Liver (tissue), 9 donors: Measurements from ENCODE around the gene LRRFIP1. TPM values are rescaled to one million over a fixed set of nuclear protein-coding genes. Genes with fewer than 3 reads are reported as not detected.

ENCODE experiments used
- DNase-seq: peaks from one replicate; pipeline ENCODE4 v3.0.0-alpha.2; 2017; ENCODE audit warnings: low spot score
- H3K27ac ChIP-seq, 2 donors: one replicate each; pipeline ENCODE4 v1.7.0; 2013; ENCODE audit warnings: inconsistent platforms in 2 of 2, low read length in 2 of 2, control low read depth in 1 of 2, low read depth in 1 of 2, mild to moderate bottlenecking in 1 of 2
- H3K27me3 ChIP-seq, 4 donors: one replicate each; pipeline versions ENCODE4 v1.6.1 to v1.7.0; 2013; ENCODE audit warnings: low read length in 3 of 4, inconsistent platforms in 1 of 4, mild to moderate bottlenecking in 1 of 4, moderate library complexity in 1 of 4; ENCODE audit not compliant: control insufficient read depth in 4 of 4, insufficient read depth in 4 of 4
- H3K36me3 ChIP-seq, 4 donors: one replicate each; pipeline versions ENCODE4 v1.6.1 to v1.7.0; 2013; ENCODE audit warnings: low read length in 3 of 4, mild to moderate bottlenecking in 3 of 4, low read depth in 1 of 4, moderate library complexity in 1 of 4; ENCODE audit not compliant: control insufficient read depth in 4 of 4, insufficient read depth in 3 of 4
- H3K4me1 ChIP-seq, 4 donors: one replicate each; pipeline versions ENCODE4 v1.6.1 to v1.7.0; 2013; ENCODE audit warnings: low read length in 3 of 4, mild to moderate bottlenecking in 3 of 4, moderate library complexity in 1 of 4; ENCODE audit not compliant: control insufficient read depth in 4 of 4, insufficient read depth in 4 of 4
- H3K4me3 ChIP-seq, 3 donors: one replicate each; pipeline versions ENCODE4 v1.6.1 to v1.7.0; 2013; ENCODE audit warnings: low read length in 3 of 3, control low read depth in 1 of 3, low read depth in 1 of 3, mild to moderate bottlenecking in 1 of 3
- H3K9ac ChIP-seq, 2 donors: one replicate each; pipeline ENCODE4 v1.7.0; 2013; ENCODE audit warnings: low read length in 2 of 2, mild to moderate bottlenecking in 2 of 2, moderate library complexity in 2 of 2, control low read depth in 1 of 2, low read depth in 1 of 2
- H3K9me3 ChIP-seq, 4 donors: one replicate each; pipeline versions ENCODE4 v1.6.1 to v1.7.0; 2013; ENCODE audit warnings: low read length in 3 of 4; ENCODE audit not compliant: control insufficient read depth in 4 of 4
- GABPA ChIP-seq, 2 donors: IDR thresholded peaks in 1 of 2; conservative IDR thresholded peaks in 1 of 2; 2 replicates each; pipeline ENCODE4 v1.6.1; 2016; ENCODE audit warnings: antibody characterized with exemption in 2 of 2, mild to moderate bottlenecking in 1 of 2, moderate library complexity in 1 of 2
- HNF4A ChIP-seq, 2 donors: conservative IDR thresholded peaks; 2 replicates each; pipeline ENCODE4 v1.6.1; 2016; ENCODE audit warnings: antibody characterized with exemption in 2 of 2, mild to moderate bottlenecking in 2 of 2
- JUND ChIP-seq, 2 donors: IDR thresholded peaks; 2 replicates each; pipeline ENCODE4 v1.6.1; 2016; ENCODE audit warnings: antibody characterized with exemption in 2 of 2
- MAX ChIP-seq: IDR thresholded peaks from 2 replicates; pipeline ENCODE4 v1.6.1; 2016; ENCODE audit warnings: antibody characterized with exemption
- NR2F2 ChIP-seq: IDR thresholded peaks from 2 replicates; pipeline ENCODE4 v1.6.1; 2016; ENCODE audit warnings: antibody characterized with exemption
- RXRA ChIP-seq, 2 donors: IDR thresholded peaks; 2 replicates each; pipeline ENCODE4 v1.6.1; 2017 to 2018; ENCODE audit warnings: antibody characterized with exemption in 2 of 2, mild to moderate bottlenecking in 1 of 2
- SP1 ChIP-seq: IDR thresholded peaks from 2 replicates; pipeline ENCODE4 v1.6.1; 2018; ENCODE audit warnings: antibody characterized with exemption, mild to moderate bottlenecking
- YY1 ChIP-seq: IDR thresholded peaks from 2 replicates; pipeline ENCODE4 v1.6.1; 2016; ENCODE audit warnings: antibody characterized with exemption, mild to moderate bottlenecking
- ZBTB33 ChIP-seq: IDR thresholded peaks from 2 replicates; pipeline ENCODE4 v1.6.1; 2016; ENCODE audit warnings: antibody characterized with exemption
- WGBS: extraction: QIAGEN DNeasy Blood & Tissue Kit; methylation state at CpG from one replicate; pipeline ENCODE4 v1.1.7; 2013; 5-methylcytosine and 5-hydroxymethylcytosine counted together
- polyA plus RNA-seq, 2 donors: library from polyadenylated mRNA; stranded (reverse) in 1 of 2; unstranded in 1 of 2; fragments of 200-250 nt in 1 of 2; fragments of >200 nt in 1 of 2; fragmentation: Nextera tagmentation in 1 of 2; extraction: Ambion mirVana in 1 of 2; gene quantifications; one replicate each; pipeline versions ENCODE4 v1.2.1 to v1.2.3, GENCODE V29; 2013 to 2015
- total RNA-seq, 2 donors: library from RNA; depleted of rRNA; stranded (reverse); fragments of >200 nt; gene quantifications; one replicate each; pipeline ENCODE4 v1.2.3, GENCODE V29; 2014
- TF ChIP-seq, protein P1 (sequence below): fragments of 150-350 bp; IDR thresholded peaks from 2 replicates; pipeline ENCODE4 v1.5.1; 2017; ENCODE audit warnings: improper control_type of control experiment, low read depth, low read length; ENCODE audit not compliant: missing input control
- TF ChIP-seq, protein P2 (sequence below): IDR thresholded peaks from 2 replicates; pipeline ENCODE4 v1.6.1; 2016; ENCODE audit warnings: antibody characterized with exemption
- donor health status: healthy.
- donor health status: healthy.
- donor health status: healthy.
- donor health status: healthy.
- donor health status: healthy.

The LRRFIP1 gene
- total and polyA plus RNA-seq, 4 donors: 13.3 to 56.1 (median 39.1) TPM

DNA sequence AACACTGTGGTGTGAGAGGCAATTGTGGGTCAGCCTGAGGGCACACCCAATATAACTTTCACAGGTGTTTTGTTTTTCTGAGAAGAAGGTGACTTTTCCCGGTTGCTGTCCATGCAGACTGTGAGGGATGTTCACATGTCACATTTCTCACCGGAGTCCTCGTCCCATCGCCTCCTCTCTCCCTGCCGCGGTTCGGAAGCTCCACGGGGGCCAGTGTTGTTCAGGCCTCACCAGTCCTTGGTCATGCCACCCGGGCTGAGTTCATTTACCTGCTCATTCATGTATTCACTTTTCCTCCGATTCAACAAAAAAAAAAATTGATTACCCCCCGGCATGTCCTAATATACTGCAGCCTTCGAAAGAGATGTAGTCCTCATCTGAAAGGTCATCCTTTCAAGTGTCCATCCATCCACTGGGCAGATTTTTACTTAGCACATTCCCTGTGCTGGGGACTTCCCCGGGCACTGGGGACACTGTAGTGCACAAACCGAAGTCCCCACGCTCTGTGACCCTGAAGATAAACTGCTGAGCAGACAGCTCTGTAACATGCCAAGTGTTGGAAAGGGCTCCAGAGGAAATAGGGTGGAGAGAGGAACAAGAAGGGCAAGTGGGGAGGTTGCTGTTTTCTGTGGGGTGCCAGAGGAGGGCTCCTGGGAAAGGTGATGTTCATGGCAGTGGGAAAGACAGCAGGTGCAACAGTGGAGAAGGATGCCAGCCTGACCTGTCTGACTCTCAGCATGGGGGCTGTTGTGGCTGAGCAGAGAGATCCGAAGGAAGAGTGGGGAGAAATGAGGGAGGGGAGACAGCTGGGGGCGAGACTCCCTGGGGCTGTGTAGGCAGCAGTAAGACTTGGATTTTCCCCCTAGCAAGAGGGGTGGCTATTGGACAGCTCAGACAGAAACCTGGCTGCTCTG is 22.4 kb downstream of the LRRFIP1 start:
- H3K4me3 ChIP-seq: no peak overlapping the region
- H3K27ac ChIP-seq: no peak overlapping the region
- DNase-seq: peak; percentile 23
- H3K9ac ChIP-seq: no peak overlapping the region
- H3K27me3 ChIP-seq: no peaks in the 10 kb centered on the region
- 91% methylated on average over 17 of the region's 17 CpGs for WGBS
- no peak for TF ChIP-seq SP1
- TF ChIP-seq ZBTB33: no peak
- no peak for TF ChIP-seq JUND (IDR thresholded peaks at IDR 0.05)
- TF ChIP-seq, protein P1, sequence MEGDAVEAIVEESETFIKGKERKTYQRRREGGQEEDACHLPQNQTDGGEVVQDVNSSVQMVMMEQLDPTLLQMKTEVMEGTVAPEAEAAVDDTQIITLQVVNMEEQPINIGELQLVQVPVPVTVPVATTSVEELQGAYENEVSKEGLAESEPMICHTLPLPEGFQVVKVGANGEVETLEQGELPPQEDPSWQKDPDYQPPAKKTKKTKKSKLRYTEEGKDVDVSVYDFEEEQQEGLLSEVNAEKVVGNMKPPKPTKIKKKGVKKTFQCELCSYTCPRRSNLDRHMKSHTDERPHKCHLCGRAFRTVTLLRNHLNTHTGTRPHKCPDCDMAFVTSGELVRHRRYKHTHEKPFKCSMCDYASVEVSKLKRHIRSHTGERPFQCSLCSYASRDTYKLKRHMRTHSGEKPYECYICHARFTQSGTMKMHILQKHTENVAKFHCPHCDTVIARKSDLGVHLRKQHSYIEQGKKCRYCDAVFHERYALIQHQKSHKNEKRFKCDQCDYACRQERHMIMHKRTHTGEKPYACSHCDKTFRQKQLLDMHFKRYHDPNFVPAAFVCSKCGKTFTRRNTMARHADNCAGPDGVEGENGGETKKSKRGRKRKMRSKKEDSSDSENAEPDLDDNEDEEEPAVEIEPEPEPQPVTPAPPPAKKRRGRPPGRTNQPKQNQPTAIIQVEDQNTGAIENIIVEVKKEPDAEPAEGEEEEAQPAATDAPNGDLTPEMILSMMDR: no peak
- no peaks in the 10 kb centered on the region for H3K9me3 ChIP-seq
- H3K36me3 ChIP-seq: peaks cover 0 to 6% (median 0%) of the 10 kb centered on the region in 4 donors
- peaks cover 0 to 3% (median 0%) of the 10 kb centered on the region in 4 donors for H3K4me1 ChIP-seq

- Histone ChIP-seq H3K9me3 (no peaks in the 10 kb centered on the region), H3K4me1 (peaks cover 0 to 3% (median 0%) of the 10 kb centered on the region in 4 donors), H3K4me3 (no peak overlapping the region), H3K27me3 (no peaks in the 10 kb centered on the region), H3K36me3 (peaks cover 0 to 2% (median 0%) of the 10 kb centered on the region in 4 donors), H3K27ac (no peak overlapping the region), H3K9ac (no peak overlapping the region)
- DNase-seq: no peak
- TF ChIP-seq RXRA (IDR thresholded peaks at IDR 0.05) (no peak), GABPA (IDR thresholded peaks at IDR 0.05 in 1 of 2, conservative IDR thresholded peaks at IDR 0.05 in 1 of 2) (no peak), HNF4A (conservative IDR thresholded peaks at IDR 0.05) (no peak), SP1 (no peak), MAX (no peak), NR2F2 (no peak), YY1 (no peak)
- TF ChIP-seq, protein P2, sequence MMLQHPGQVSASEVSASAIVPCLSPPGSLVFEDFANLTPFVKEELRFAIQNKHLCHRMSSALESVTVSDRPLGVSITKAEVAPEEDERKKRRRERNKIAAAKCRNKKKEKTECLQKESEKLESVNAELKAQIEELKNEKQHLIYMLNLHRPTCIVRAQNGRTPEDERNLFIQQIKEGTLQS: no peak
- TF ChIP-seq, protein P1: no peak
- WGBS: 91% methylated on average over 7 of the region's 7 CpGs
Measured at GRCh38 chr2:237650455-237650850, 23.1 kb downstream of the LRRFIP1 start.
